Nephron progenitor cell (in vitro differentiated cells): ENCODE results near the gene CADM4.
A peak's percentile ranks its signal among the peaks of the same experiment; 100 is the strongest.

Source experiments
- DNase-seq: peaks from one replicate; pipeline ENCODE4 v3.0.0; 2021
- H3K27ac Mint-ChIP-seq: 2 replicates; pipeline ENCODE4 v1.8.0; 2021; ENCODE audit warnings: mild to moderate bottlenecking, moderate library complexity, mixed read lengths
- H3K27me3 Mint-ChIP-seq: 2 replicates; pipeline ENCODE4 v1.8.0; 2021; ENCODE audit warnings: mild to moderate bottlenecking, low read depth, mixed read lengths; ENCODE audit not compliant: poor library complexity
- H3K36me3 Mint-ChIP-seq: 2 replicates; pipeline ENCODE4 v1.8.0; 2021; ENCODE audit warnings: low read depth, mixed read lengths
- H3K4me1 Mint-ChIP-seq: 2 replicates; pipeline ENCODE4 v1.8.0; 2021; ENCODE audit warnings: mixed read lengths
- H3K4me3 Mint-ChIP-seq: 2 replicates; pipeline ENCODE4 v1.8.0; 2021; ENCODE audit warnings: mild to moderate bottlenecking, moderate library complexity, mixed read lengths
- H3K9me3 Mint-ChIP-seq: 2 replicates; pipeline ENCODE4 v1.8.0; 2021; ENCODE audit warnings: mild to moderate bottlenecking, moderate library complexity, mixed read lengths
- CTCF ChIP-seq: fragments of 200-600 bp; sonication (generic); IDR thresholded peaks from 2 replicates; pipeline ENCODE4 v1.5.0; 2021; ENCODE audit warnings: antibody characterized with exemption

CADM4 gene

DNA sequence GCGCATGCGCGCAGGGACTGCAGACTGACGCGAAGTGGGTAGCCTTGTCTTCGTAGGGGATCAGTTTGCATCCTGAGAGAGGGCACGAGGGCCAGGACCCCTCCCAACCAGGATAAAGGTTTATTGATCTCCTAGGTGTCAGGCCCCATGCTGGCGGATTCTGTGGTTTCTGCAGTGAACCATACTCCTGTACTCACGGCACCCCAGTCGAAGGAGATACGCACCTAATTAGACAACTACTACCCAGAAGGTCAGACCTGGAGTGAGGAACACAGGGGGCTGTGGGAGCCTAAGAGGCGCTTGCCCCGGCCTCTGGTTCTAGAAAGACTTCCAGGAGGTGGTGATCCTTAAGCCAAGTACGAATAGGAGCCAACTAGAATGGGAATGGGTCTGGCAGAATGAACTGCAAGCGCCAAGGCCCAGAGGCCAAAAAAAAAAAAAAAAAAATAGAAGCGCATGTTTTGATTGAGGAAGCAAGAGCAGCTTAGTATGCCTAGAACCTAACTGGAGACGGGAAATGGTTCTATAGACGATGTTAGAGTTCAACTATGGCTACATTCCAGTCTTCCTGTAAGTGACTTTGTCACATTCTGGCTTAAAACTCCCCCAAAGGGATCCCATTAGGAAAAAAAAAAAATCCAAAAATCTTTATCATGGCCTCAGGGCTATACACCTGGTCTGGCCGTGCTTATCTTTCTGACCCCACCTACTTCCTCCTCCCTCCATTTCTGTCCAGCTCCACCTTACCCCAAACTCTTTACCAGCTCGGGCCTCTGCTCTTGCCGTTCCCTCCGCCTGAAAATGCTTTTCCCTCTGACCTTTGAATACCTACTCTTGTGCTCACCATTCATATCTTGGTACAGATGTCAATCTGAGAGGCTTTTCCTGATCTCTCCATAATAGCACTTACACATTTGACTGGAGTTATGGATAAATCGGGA lies 19.3 kb downstream of the CADM4 start:
- Mint-ChIP-seq H3K36me3 (peaks cover 32% of the 10 kb centered on the region), H3K27ac (peak overlapping the region; percentile 100), H3K27me3 (no peaks in the 10 kb centered on the region), H3K4me3 (peak overlapping the region; percentile 89), H3K4me1 (peaks cover 48% of the 10 kb centered on the region), H3K9me3 (no peaks in the 10 kb centered on the region)
- TF ChIP-seq CTCF = no peak
- DNase-seq = peak; percentile 89

DNA sequence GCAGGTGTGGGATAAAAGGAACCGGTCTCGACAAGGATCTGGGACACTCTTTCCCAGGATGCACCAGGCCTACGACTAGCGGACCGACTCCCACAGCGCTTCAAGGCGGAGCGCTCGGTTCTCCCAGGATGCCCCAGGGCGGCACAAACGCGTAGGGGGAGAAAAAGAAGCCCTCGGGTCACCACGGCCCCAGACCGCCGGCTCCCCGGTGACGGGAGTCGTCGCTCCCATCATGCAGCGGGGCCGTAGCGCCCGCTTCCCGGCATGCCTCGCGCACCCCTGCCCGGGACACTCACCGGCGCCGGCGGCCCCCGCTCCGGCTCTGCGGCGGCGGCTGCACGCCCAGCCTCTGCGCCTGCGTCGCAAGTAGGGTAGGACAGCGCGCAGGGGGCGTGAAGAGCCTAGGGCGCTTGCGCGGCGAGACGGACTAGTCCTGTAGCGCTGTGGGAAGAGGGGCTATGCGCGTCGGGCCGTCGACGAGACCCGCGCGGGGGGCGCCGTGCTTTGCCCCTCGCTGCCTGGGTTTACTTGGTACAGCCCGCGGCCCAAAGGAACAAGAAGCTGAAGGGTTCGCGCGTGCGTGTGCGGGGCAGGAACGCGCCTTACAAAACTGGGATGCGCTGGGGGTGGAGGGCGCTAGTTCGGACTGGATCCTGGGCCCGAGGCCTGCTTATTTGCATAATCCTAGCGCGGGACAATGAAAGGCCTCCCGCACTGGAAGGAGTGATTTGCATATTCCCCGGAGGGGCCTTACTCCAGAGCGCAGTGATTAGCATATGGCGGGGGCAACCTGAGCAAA lies 20.2 kb downstream of the CADM4 start, which contains the start of gene ZNF428:
TSS of gene ZNF428 (minus strand) at position 368 of the 799 bp plus-strand sequence. CDS start 5,325 bp downstream, outside the sequence.
- Mint-ChIP-seq H3K27ac (peak within 1 kb of the TSS; percentile 100), H3K4me1 (peaks cover 52% of the 10 kb centered on the region), H3K27me3 (no peaks in the 10 kb centered on the region), H3K9me3 (no peaks in the 10 kb centered on the region), H3K4me3 (peak within 1 kb of the TSS; percentile 89), H3K36me3 (peaks cover 30% of the 10 kb centered on the region)
- TF ChIP-seq CTCF = no peak
- peak; percentile 88 for DNase-seq

DNA sequence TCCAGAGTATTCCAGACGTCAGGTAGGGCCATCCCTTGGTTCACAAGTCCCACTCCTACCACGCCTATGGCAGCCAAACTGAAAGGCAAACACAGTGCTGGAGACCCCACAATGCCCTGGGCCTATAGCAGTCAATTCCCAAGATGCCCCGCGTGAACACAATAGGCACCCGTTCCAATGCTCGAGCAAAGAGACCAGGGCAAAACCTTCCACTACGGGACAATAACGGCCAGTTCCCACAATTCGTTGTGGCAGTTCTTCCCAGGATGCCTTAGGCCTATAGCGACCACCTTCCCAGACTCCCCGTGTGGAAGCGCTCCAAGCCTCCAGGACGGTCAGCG lies 20.8 kb downstream of the CADM4 start:
- DNase-seq = no peak
- peak overlapping the region; percentile 97 for H3K27ac Mint-ChIP-seq
- H3K4me1 Mint-ChIP-seq = peaks cover 52% of the 10 kb centered on the region
- H3K4me3 Mint-ChIP-seq = peak overlapping the region; percentile 89
- no peaks in the 10 kb centered on the region for H3K9me3 Mint-ChIP-seq
- TF ChIP-seq CTCF = no peak
- peaks cover 30% of the 10 kb centered on the region for H3K36me3 Mint-ChIP-seq
- H3K27me3 Mint-ChIP-seq = no peaks in the 10 kb centered on the region

DNA sequence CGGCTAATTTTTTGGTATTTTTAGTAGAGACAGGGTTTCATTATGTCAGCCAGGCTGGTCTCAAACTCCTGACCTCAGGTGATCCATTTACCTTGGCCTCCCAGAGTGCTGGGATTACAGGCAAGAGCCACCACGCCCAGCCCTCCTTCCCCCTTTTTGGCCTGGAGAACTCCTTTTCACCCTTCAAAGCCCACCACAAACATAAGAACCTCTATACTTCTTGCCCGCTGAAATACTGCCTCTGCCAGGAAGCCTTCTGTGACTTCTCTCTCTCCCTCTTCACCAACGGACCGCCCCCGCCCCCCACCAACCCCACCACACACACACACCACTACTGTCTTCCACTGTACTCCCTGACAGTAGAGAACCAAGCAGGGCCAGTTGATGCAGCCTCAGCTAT lies 22.7 kb downstream of the CADM4 start:
- peaks cover 41% of the 10 kb centered on the region for H3K36me3 Mint-ChIP-seq
- no peaks in the 10 kb centered on the region for H3K27me3 Mint-ChIP-seq
- H3K4me1 Mint-ChIP-seq = peaks cover 55% of the 10 kb centered on the region
- DNase-seq = no peak
- no peaks in the 10 kb centered on the region for H3K9me3 Mint-ChIP-seq
- no peak overlapping the region for H3K4me3 Mint-ChIP-seq
- TF ChIP-seq CTCF = no peak
- H3K27ac Mint-ChIP-seq = peak overlapping the region; percentile 94

DNA sequence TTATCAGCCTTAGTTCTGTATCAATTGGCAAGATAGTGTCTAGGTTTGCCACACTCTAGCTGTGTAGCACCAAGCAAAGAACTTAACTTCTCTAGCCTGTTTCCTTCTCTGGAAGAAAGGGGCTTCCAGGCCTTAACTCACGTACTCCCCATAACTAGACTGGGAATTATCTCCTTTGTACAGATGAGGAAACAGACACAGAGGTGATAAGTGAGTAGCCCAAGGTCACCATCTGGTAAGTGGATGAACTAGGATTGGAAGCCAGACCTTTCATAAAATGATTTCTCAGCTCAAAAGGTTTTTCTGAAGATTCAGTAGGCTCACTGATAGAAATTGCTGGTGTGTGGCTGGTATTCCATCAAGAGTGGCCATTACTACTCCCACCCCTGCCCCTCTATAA lies 23.3 kb downstream of the CADM4 start:
- no peak for DNase-seq
- Mint-ChIP-seq H3K27ac (peak overlapping the region; percentile 94), H3K27me3 (no peaks in the 10 kb centered on the region), H3K9me3 (no peaks in the 10 kb centered on the region), H3K4me1 (peaks cover 54% of the 10 kb centered on the region), H3K4me3 (no peak overlapping the region), H3K36me3 (peaks cover 41% of the 10 kb centered on the region)
- TF ChIP-seq CTCF = no peak
